ENCODE results near the gene HTR6.

The HTR6 gene

GRCh38 chr1:19664453-19665185 is at the start of gene HTR6:
Gene HTR6 (plus strand): TSS chr1:19664875. CDS start chr1:19665754, 879 bp downstream.
- TF ChIP-seq CTCF (IDR thresholded peaks at IDR 0.05; ENCODE audit: control extremely low read depth, extremely low read depth, low read depth, missing control alignments): no peak

GRCh38 chr1:19615438-19615837 is 49.2 kb upstream of the HTR6 start:
- POLR2A ChIA-PET: no interaction called here
- CTCF ChIA-PET: no interaction called here
- no peak for TF ChIP-seq CTCF (IDR thresholded peaks at IDR 0.05; ENCODE audit: control extremely low read depth, extremely low read depth, low read depth, missing control alignments)
- DNase-seq (ENCODE audit: extremely low spot score): no peak

More at GRCh38 chr1:19664453-19665185, at the start of gene HTR6:
- ChIA-PET POLR2A (no interaction called here), CTCF (interaction anchor here (5.3 to 5.8 kb wide), 2 partner anchors 12 to 40 kb away, joined by 46 to 114 read pairs; no protein-coding TSS in a partner anchor)
- DNase-seq (ENCODE audit: extremely low spot score): peak; percentile 74

GRCh38 chr1:19616489-19616888 is 48.2 kb upstream of the HTR6 start:
- TF ChIP-seq CTCF (IDR thresholded peaks at IDR 0.05; ENCODE audit: control extremely low read depth, extremely low read depth, low read depth, missing control alignments): no peak
- ChIA-PET POLR2A (no interaction called here), CTCF (interaction anchor here (0.8 kb wide), 1 partner anchor 25 kb away, joined by 3 read pairs; no protein-coding TSS in a partner anchor)
- no peak for DNase-seq (ENCODE audit: extremely low spot score)

DNA sequence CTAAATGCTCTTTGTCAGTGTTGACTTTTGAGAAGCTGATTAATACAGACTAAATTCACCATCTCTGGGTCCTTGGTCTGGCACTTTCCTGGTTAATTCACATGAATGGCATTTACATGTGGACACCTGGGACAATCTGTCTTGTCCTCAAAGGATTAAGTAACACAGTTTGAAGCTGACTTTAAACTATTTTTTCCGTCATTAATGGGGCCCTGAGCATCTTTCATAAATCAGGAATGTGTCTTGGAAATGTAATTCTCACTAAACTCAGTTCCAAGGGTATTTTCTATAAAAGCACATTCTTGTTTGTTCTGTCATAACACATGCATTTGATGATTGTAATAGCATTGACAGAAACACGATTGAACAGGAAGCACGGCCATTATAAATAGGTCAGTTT is 47.3 kb upstream of the HTR6 start:
- no peak for DNase-seq (ENCODE audit: extremely low spot score)
- no peak for TF ChIP-seq CTCF (IDR thresholded peaks at IDR 0.05; ENCODE audit: control extremely low read depth, extremely low read depth, low read depth, missing control alignments)
- ChIA-PET CTCF (interaction anchor here (1.0 to 1.8 kb wide), 3 partner anchors 14 to 226 kb away, joined by 3 to 5 read pairs (median 3); a partner anchor contains a TSS), POLR2A (no interaction called here)

DNA sequence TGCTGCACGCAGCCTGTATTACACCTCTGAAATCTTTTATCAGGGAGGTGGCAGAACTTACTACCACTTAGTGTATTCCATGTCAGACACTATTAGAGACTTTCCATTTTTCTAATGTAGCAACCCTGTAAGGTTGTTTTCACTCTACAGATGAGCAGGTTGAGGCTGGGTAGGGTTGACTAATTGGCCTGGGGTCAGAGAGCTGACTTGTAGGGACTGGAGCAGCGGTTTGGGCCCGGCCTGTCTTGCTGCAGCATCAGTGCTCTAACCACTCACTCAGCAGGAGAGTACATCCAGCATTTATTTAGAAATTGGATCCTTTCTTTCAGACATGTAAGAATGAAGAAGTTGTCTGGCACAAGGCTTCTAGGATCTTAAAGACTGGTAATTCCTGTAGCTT is 46.2 kb upstream of the HTR6 start:
- CTCF ChIA-PET: interaction anchor here (1.4 to 1.8 kb wide), 3 partner anchors 13 to 227 kb away, joined by 3 to 5 read pairs (median 5); no protein-coding TSS in a partner anchor
- TF ChIP-seq CTCF (IDR thresholded peaks at IDR 0.05; ENCODE audit: control extremely low read depth, extremely low read depth, low read depth, missing control alignments): no peak
- POLR2A ChIA-PET: no interaction called here
- no peak for DNase-seq (ENCODE audit: extremely low spot score)

DNA sequence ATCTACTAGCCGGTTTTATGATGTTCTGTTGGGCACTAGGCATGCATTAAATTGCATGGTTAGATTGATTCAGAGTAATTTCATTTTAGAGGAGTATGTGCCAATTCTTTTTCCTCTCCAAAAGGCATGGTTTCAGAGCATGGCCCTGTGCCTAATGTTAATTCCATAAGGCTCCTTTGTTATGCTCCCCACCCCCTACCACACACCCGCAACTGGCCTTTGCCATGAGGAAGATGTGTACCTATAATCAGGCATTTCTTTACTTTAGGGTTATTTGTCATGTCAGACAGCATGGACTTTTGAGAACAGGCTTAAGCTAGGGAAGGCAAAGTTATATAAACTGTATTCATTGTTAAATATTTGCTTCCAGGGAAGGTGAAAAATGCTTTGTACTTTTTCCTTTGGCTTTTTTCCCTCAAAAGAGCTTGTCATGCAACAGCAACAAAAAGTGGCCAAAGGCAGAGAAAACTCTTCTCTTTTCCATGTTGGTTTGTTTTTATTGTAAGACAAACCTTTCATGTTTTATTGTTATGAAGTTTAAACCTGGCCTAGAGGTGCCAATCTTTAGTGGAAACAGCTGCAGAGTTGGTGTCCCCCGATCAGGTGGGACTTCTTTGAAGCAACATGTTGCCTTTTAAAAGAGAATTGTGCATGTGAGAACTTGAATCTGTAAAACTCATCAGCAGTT is 44.8 kb upstream of the HTR6 start:
- TF ChIP-seq CTCF (IDR thresholded peaks at IDR 0.05; ENCODE audit: control extremely low read depth, extremely low read depth, low read depth, missing control alignments): no peak
- CTCF ChIA-PET: interaction anchor here (1.0 to 1.4 kb wide), 4 partner anchors 9 to 41 kb away, joined by 3 read pairs; no protein-coding TSS in a partner anchor
- DNase-seq (ENCODE audit: extremely low spot score): no peak
- POLR2A ChIA-PET: no interaction called here
